GM18870 (cell line): ENCODE results near the gene SELPLG.
"Not testable (repeated sequence)": the region's sequence is repeated elsewhere in the genome, so short reads cannot be mapped to it uniquely, and the experiment has no call there.

Experiments used
- ATAC-seq: cut with Tn5 transposase; IDR thresholded peaks from one replicate; pipeline ENCODE4 v1.9.1; 2021; ENCODE audit warnings: moderate library complexity; ENCODE audit not compliant: unreplicated experiment

The SELPLG gene

DNA sequence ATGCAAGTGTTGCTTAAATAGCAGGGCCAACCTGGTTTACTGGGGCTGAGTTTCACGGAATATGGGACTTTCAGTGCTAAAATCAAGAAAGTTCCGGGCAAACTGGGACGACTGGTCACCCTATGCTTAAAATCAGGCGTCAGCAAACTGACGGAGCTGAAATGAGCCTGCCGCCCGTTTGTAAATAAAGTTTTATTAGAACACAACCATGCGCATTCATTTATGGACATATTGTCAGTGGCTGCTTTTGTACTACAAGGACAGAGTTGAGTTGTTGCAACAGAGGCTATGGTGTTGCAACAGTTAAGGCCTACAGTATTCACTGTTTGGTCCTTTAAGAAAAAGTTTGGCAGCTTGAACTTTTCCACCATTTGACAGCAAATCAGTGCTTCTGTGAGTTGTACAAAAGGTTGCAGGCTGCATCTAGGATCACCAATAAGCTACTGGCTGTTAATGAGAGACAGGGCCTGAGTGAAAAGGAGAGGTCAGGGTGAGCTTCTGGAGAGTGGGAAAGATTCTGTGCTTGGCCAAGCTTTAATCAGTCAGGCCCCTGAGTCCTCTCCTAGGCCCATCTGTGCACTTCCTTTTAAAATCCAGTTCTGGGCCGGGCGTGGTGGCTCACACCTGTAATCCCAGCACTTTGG lies 13.3 kb downstream of the SELPLG start:
- no peak for ATAC-seq

GRCh38 chr12:108619369-108620160 lies 14.1 kb downstream of the SELPLG start:
- ATAC-seq: no peak

DNA sequence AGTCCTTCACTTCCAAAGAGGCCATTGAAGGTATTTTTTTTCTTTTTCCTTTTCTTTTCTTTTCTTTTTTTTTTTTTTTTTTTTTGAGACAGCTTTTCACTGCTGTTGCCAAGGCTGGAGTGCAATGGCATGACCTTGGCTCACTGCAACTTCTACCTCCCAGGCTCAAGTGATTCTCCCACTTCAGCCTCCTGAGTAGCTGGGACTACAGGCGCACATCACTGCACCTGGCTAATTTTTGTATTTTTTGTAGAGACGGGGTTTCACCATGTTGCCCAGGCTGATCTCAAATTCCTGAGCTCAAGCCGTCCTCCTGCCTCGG lies 14.8 kb downstream of the SELPLG start:
- not testable (repeated sequence) for ATAC-seq

GRCh38 chr12:108618079-108618952 lies 15.4 kb downstream of the SELPLG start:
- ATAC-seq: no peak

- peak; percentile 75 for ATAC-seq
Measured at GRCh38 chr12:108616941-108617858, 16.5 kb downstream of the SELPLG start.

- ATAC-seq: no peak
Measured at GRCh38 chr12:108616359-108616758, 17.3 kb downstream of the SELPLG start.

- ATAC-seq: no peak
Measured at GRCh38 chr12:108615918-108616317, 17.8 kb downstream of the SELPLG start.

DNA sequence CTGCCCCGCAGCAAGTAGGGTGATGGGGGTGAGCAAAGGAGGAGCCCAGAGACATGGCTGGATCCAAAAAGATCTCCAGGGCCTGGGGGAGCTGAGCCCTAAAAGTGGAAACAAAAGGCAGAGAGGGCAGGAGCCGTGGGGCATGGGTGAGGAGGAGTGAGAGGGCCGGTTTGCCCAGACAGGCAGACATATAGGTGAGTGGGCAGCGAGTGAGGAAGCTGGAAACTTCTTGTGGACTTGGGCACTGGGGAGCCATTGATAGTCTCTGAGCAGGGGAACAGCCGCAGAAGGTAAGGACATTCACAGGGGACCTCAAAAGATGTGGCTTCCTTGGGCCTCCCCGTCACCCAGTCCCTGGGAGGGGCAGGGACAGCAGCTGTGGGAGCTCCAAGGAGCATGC lies 19.1 kb downstream of the SELPLG start:
- ATAC-seq: no peak

GRCh38 chr12:108614041-108614440 lies 19.7 kb downstream of the SELPLG start:
- no peak for ATAC-seq

- no peak for ATAC-seq
Measured at GRCh38 chr12:108613548-108613947, 20.1 kb downstream of the SELPLG start.

GRCh38 chr12:108612788-108613282 lies 20.9 kb downstream of the SELPLG start:
- no peak for ATAC-seq

DNA sequence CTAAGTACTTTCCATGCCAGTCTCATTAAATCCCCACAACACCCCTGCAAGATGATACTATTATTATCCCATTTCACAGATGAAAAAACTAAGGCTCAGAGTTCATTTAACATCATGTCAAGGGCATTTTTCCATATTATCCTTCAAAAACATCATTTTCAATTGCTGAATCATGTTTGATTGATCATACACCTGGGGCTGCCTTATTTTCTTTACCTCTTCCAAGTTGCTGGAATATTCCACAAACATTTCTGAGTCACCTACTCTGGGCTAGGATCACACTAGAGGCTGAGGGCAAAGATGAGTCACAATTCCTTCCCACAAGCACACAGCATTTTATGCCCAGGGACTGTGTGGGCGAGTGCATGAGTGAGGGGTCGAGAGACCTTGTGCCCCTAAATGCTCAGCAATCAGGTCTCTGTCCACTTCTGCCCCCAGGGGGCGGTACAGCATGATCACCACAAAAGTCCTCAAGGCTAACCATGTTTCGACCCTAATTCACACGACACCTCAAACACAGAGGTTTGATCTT lies 21.7 kb downstream of the SELPLG start:
- ATAC-seq: no peak

DNA sequence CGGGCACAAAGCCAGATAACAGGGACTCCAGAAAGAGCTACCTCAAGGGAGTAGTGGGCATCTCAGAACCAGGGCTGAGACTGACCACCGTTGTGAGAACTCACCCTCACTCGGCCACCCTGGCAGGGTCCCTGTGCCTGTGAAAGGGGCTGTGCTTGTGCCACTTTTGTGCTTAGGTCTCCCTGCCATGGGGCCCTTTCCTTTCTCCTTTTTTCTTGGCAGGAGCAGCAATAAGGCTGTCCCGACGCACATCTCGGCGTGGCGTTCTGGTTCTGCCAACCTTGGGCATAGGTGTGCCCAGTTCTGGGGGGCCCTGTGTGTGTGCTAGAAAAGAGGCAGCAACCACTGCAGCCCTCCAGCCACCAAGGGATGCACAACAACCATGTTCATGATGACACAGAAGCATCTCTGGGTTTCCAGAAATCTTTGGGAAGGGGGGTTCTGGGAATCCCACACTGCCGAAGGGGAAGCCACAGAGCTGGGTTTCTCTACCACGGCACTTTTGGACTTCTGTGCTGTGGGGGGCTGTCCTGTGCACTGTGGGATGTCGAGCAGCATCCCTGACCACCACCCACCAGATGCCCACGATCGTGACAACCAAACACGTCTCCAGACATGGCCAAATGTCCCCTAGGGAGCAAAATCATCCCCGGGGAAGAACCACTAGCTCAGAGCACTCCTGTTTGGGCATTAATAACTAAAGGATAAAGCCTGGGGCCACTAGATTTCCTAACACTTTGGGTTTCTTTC lies 22.7 kb downstream of the SELPLG start:
- no peak for ATAC-seq

- no peak for ATAC-seq
Measured at GRCh38 chr12:108610336-108610815, 23.3 kb downstream of the SELPLG start.

- no peak for ATAC-seq
Measured at GRCh38 chr12:108609537-108610335, 24.0 kb downstream of the SELPLG start.

- ATAC-seq: no peak
Measured at GRCh38 chr12:108608616-108609015, 25.1 kb downstream of the SELPLG start.

- no peak for ATAC-seq
Measured at GRCh38 chr12:108607981-108608600, 25.6 kb downstream of the SELPLG start.

GRCh38 chr12:108606492-108606891 lies 27.2 kb downstream of the SELPLG start:
- no peak for ATAC-seq
